Measurements from ENCODE around the gene PDK2.
A peak's percentile ranks its signal among the peaks of the same experiment; 100 is the strongest.

Gene PDK2

GRCh38 chr17:50080096-50080480 lies 15.1 kb upstream of the PDK2 start:
- no peak for DNase-seq

- DNase-seq: no peak
These were observed 14.3 kb upstream of the PDK2 start for GRCh38 chr17:50080827-50081226.

- DNase-seq: no peak
These were observed 13.4 kb upstream of the PDK2 start for GRCh38 chr17:50081757-50082156.

GRCh38 chr17:50087246-50087911 lies 7.8 kb upstream of the PDK2 start:
- DNase-seq: peak; percentile 27 to 68 (median 32)

GRCh38 chr17:50087912-50088405 lies 7.2 kb upstream of the PDK2 start:
- DNase-seq: no peak

GRCh38 chr17:50088952-50089825 lies 6.0 kb upstream of the PDK2 start:
- DNase-seq: no peak

- no peak for DNase-seq
These were observed 5.1 kb upstream of the PDK2 start for GRCh38 chr17:50090071-50090470.

GRCh38 chr17:50090971-50091917 lies 3.9 kb upstream of the PDK2 start:
- no peak for DNase-seq

GRCh38 chr17:50091918-50092285 lies 3.2 kb upstream of the PDK2 start:
- no peak for DNase-seq

- DNase-seq: no peak
These were observed 1.9 kb upstream of the PDK2 start for GRCh38 chr17:50093246-50093645.

GRCh38 chr17:50093807-50094206 lies 1.3 kb upstream of the PDK2 start:
- DNase-seq: no peak

- DNase-seq: peak; percentile 87 to 94 (median 91)
These were observed 853 bp upstream of the PDK2 start for GRCh38 chr17:50094243-50094752.

- peak in 2 of 3 experiments; percentile 26 to 45 for DNase-seq
These were observed 481 bp downstream of the PDK2 start for GRCh38 chr17:50095626-50096037.

- DNase-seq: no peak
These were observed 941 bp downstream of the PDK2 start for GRCh38 chr17:50096092-50096491.

- DNase-seq: no peak
These were observed 1.6 kb downstream of the PDK2 start for GRCh38 chr17:50096758-50097157.

GRCh38 chr17:50097455-50097854 lies 2.3 kb downstream of the PDK2 start:
- DNase-seq: no peak

- no peak for DNase-seq
These were observed 2.8 kb downstream of the PDK2 start for GRCh38 chr17:50097926-50098325.

- no peak for DNase-seq
These were observed 3.4 kb downstream of the PDK2 start for GRCh38 chr17:50098583-50098982.

GRCh38 chr17:50099003-50099402 lies 3.9 kb downstream of the PDK2 start:
- no peak for DNase-seq

GRCh38 chr17:50100480-50100883 lies 5.3 kb downstream of the PDK2 start:
- DNase-seq: peak in 1 of 3 experiments; percentile 11

GRCh38 chr17:50100921-50101345 lies 5.8 kb downstream of the PDK2 start:
- peak in 1 of 3 experiments; percentile 36 for DNase-seq

GRCh38 chr17:50101346-50102163 lies 6.4 kb downstream of the PDK2 start:
- no peak for DNase-seq
